ENCODE data around the gene PCDHGB5.
"Not testable (repeated sequence)": the region's sequence is repeated elsewhere in the genome, so short reads cannot be mapped to it uniquely, and the experiment has no call there.

Gene PCDHGB5

GRCh38 chr5:141412854-141413539 lies 15.2 kb downstream of the PCDHGB5 start, which contains the start of gene PCDHGA10:
PCDHGA10 (plus strand) TSS chr5:141412987; CDS start chr5:141413176, 189 bp downstream.
- DNase-seq (ENCODE audit: low spot score) = peak; percentile 59

- no peak for DNase-seq (ENCODE audit: low spot score)
Measured at GRCh38 chr5:141413540-141414069, 15.9 kb downstream of the PCDHGB5 start.

- not testable (repeated sequence) for DNase-seq (ENCODE audit: low spot score)
Measured at GRCh38 chr5:141414548-141415274, 17.0 kb downstream of the PCDHGB5 start.

- DNase-seq (ENCODE audit: low spot score) = not testable (repeated sequence)
Measured at GRCh38 chr5:141415275-141415618, 17.5 kb downstream of the PCDHGB5 start.

GRCh38 chr5:141417494-141418172 lies 19.9 kb downstream of the PCDHGB5 start, which contains the start of gene PCDHGB7:
PCDHGB7 (plus strand) TSS chr5:141417677; CDS start chr5:141417860, 183 bp downstream.
- DNase-seq (ENCODE audit: low spot score) = peak; percentile 33

- DNase-seq (ENCODE audit: low spot score) = no peak
Measured at GRCh38 chr5:141419074-141419880, 21.5 kb downstream of the PCDHGB5 start.

- DNase-seq (ENCODE audit: low spot score) = peak; percentile 44
Measured at GRCh38 chr5:141420855-141421488, 23.2 kb downstream of the PCDHGB5 start, which contains the start of gene PCDHGA11. PCDHGA11 (plus strand) TSS chr5:141421051; CDS start chr5:141421228, 177 bp downstream.

GRCh38 chr5:141421489-141421855 lies 23.7 kb downstream of the PCDHGB5 start:
- DNase-seq (ENCODE audit: low spot score) = no peak

- DNase-seq (ENCODE audit: low spot score) = no peak
Measured at GRCh38 chr5:141422742-141423291, 25.1 kb downstream of the PCDHGB5 start.

- no peak for DNase-seq (ENCODE audit: low spot score)
Measured at GRCh38 chr5:141427783-141428426, 30.2 kb downstream of the PCDHGB5 start.

GRCh38 chr5:141430332-141431113 lies 32.8 kb downstream of the PCDHGB5 start, which contains the start of gene PCDHGA12:
PCDHGA12 (plus strand) TSS chr5:141430507; CDS start chr5:141430760, 253 bp downstream.
- peak; percentile 14 for DNase-seq (ENCODE audit: low spot score)

- no peak for DNase-seq (ENCODE audit: low spot score)
Measured at GRCh38 chr5:141431286-141431685, 33.5 kb downstream of the PCDHGB5 start.

GRCh38 chr5:141432308-141432707 lies 34.6 kb downstream of the PCDHGB5 start:
- not testable (repeated sequence) for DNase-seq (ENCODE audit: low spot score)

- DNase-seq (ENCODE audit: low spot score) = not testable (repeated sequence)
Measured at GRCh38 chr5:141432726-141433125, 35.0 kb downstream of the PCDHGB5 start.

GRCh38 chr5:141434006-141434405 lies 36.3 kb downstream of the PCDHGB5 start:
- no peak for DNase-seq (ENCODE audit: low spot score)

GRCh38 chr5:141437221-141437620 lies 39.5 kb downstream of the PCDHGB5 start:
- no peak for DNase-seq (ENCODE audit: low spot score)

GRCh38 chr5:141439411-141440141 lies 41.8 kb downstream of the PCDHGB5 start:
- no peak for DNase-seq (ENCODE audit: low spot score)

GRCh38 chr5:141440341-141440740 lies 42.6 kb downstream of the PCDHGB5 start:
- no peak for DNase-seq (ENCODE audit: low spot score)

Data from CD4-positive, alpha-beta T cell treated with Interleukin-2 at 100 ng/mL for 4 hours (primary cell).